NCI-H1105 (cell line): ENCODE data around the gene PLCD1.

Experiments
- DNase-seq: peaks from one replicate; lab custom pipeline; 2025; lab: John Stamatoyannopoulos, UW

Gene PLCD1

GRCh38 chr3:37964146-37964545, 65.3 kb downstream of the PLCD1 start:
- no peak for DNase-seq

- no peak for DNase-seq
Observed at GRCh38 chr3:37963635-37964034, 65.8 kb downstream of the PLCD1 start.

- DNase-seq, result no peak
Observed at GRCh38 chr3:37963016-37963415, 66.4 kb downstream of the PLCD1 start.

- DNase-seq, result no peak
Observed at GRCh38 chr3:37961622-37962431, 67.6 kb downstream of the PLCD1 start.

GRCh38 chr3:37957539-37957936, 71.9 kb downstream of the PLCD1 start:
- no peak for DNase-seq
